ENCODE measurements around the gene ARHGEF17. TPM values are rescaled to one million over a fixed set of nuclear protein-coding genes. Genes with fewer than 3 reads are reported as not detected.

Gene ARHGEF17
- total RNA-seq, 4 donors from 2014 or later = 3.2 to 33.8 (median 17.4) TPM

DNA sequence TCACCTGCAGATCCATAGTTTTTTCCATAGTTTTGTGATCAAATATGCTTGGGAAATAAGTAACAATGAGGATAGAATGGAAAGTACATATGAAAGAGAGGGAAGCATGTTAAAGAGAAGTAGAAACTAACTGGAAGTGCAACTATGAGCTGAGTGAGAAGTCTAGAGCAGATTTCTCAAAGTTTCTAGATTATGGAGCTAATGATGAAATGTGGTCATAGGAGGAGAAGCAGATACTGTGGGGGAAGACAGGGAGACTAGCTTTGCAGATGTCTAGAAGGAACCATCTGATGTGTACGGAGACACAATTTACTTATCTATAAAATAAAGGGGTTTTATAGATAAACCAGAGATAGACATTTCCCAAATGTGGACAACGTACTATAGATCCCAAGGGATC is 105.2 kb downstream of the ARHGEF17 start:
- Histone ChIP-seq H3K9me3 (no peaks in the 10 kb centered on the region), H3K36me3 (peaks cover 0 to 12% (median 0%) of the 10 kb centered on the region in 3 donors), H3K27me3 (no peaks in the 10 kb centered on the region), H3K4me1 (no peaks in the 10 kb centered on the region), H3K4me3 (no peak overlapping the region), H3K27ac (no peak overlapping the region)
- TF ChIP-seq, protein P1, sequence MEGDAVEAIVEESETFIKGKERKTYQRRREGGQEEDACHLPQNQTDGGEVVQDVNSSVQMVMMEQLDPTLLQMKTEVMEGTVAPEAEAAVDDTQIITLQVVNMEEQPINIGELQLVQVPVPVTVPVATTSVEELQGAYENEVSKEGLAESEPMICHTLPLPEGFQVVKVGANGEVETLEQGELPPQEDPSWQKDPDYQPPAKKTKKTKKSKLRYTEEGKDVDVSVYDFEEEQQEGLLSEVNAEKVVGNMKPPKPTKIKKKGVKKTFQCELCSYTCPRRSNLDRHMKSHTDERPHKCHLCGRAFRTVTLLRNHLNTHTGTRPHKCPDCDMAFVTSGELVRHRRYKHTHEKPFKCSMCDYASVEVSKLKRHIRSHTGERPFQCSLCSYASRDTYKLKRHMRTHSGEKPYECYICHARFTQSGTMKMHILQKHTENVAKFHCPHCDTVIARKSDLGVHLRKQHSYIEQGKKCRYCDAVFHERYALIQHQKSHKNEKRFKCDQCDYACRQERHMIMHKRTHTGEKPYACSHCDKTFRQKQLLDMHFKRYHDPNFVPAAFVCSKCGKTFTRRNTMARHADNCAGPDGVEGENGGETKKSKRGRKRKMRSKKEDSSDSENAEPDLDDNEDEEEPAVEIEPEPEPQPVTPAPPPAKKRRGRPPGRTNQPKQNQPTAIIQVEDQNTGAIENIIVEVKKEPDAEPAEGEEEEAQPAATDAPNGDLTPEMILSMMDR (IDR thresholded peaks at IDR 0.05) = no peak
- TF ChIP-seq POLR2A (IDR thresholded peaks at IDR 0.05) = no peak
- DNase-seq = no peak

DNA sequence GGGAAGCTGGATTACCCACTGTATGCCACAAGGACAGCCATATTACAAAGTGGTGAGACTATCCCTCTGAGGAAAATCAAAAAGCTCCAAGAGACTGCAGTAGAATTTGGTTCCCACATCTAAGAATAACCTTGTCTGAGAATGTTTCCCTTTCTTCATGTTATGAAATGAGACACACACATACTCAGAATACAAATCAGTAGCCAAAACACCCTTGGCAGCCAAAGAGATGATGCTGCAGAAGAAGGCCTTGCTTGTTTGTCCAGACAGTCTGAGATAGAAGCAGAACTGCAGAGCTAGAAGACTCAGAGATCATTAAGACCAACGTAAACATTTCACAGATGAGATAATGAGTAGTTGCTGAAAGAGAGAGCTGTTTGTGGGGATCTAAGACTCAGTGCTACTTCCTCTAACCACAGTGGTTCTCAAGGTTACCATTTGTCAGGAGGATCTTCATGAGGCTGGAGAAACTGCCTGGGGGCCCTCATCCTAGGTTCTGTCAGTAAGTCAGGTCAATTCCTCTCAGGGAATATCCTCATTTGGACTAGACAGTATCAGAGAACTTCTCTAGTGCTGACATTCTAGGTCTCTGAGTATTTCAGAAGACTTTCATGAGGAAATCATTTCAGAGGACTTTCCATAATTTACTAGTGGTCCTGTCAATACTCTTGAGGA is 107.0 kb downstream of the ARHGEF17 start:
- Histone ChIP-seq H3K9me3 (no peaks in the 10 kb centered on the region), H3K4me1 (no peaks in the 10 kb centered on the region), H3K27ac (peak overlapping the region in 1 of 4 donors; percentile 27), H3K27me3 (no peaks in the 10 kb centered on the region), H3K4me3 (no peak overlapping the region), H3K36me3 (peaks cover 0 to 10% (median 0%) of the 10 kb centered on the region in 3 donors)
- no peak for DNase-seq
- TF ChIP-seq POLR2A (IDR thresholded peaks at IDR 0.05) = no peak
- TF ChIP-seq, protein P1 (IDR thresholded peaks at IDR 0.05) = no peak

DNA sequence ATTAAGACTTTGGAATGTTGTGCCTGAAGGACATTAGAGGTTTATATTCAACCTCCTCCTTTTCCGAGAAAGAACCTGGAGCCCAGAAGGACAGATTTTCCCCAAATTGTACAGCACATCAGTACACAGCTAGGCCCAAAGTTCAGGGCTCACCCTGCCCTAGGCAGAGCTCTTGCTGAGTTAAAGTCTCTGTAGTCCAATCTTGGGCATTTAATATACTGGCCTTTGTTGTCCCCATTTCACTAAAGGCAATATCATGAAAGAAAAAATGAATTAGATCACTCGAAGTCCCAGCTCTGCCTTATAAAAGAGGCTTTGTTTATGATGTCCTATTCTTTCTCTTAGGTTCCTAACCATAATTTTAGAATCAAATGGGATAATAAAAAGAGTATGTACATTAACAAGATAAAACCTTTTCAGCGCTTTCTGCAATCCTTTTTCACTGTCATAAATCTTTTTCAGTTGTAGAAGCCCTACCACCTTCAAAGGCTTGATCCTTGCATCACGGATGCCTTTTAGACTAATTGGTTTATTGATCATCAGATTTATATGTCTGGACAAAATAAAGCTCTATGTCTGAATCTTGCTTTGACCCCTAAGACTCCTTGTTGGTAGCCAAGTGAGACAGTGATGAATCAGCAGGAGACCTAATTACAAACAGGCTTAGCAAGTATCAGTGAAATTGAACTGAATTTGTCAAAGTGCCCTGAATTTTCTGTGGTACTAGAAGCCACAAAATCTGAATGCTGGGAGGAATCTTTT is 108.0 kb downstream of the ARHGEF17 start:
- DNase-seq = no peak
- H3K27me3 ChIP-seq = no peaks in the 10 kb centered on the region
- H3K4me1 ChIP-seq = no peaks in the 10 kb centered on the region
- no peaks in the 10 kb centered on the region for H3K9me3 ChIP-seq
- peaks cover 0 to 10% (median 0%) of the 10 kb centered on the region in 3 donors for H3K36me3 ChIP-seq
- no peak overlapping the region for H3K4me3 ChIP-seq
- TF ChIP-seq POLR2A (IDR thresholded peaks at IDR 0.05) = no peak
- TF ChIP-seq, protein P1 (IDR thresholded peaks at IDR 0.05) = no peak
- no peak overlapping the region for H3K27ac ChIP-seq

DNA sequence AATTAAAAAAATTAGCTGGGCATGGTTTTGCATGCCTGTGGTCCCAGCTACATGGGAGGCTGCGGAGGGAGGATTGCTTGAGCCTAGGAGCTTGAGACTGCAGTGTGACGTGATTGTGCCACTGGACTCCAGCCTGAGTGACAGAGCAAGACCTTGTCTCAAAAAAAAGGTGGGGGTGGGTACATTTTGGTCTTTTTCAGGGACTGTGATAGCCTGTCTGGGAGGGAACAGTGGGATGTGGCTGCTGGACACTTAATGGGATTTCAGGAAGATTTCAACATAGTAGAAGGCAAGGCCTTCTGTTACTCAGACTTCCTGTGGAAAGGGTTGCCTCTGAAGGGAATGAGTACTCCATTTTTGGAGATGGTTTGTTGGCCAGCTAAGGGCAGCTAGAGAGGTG is 108.7 kb downstream of the ARHGEF17 start:
- no peak overlapping the region for H3K27ac ChIP-seq

More for the DNA sequence above, 108.7 kb downstream of the ARHGEF17 start:
- Histone ChIP-seq H3K4me3 (no peak overlapping the region), H3K9me3 (no peaks in the 10 kb centered on the region), H3K4me1 (no peaks in the 10 kb centered on the region), H3K36me3 (peaks cover 0 to 10% (median 0%) of the 10 kb centered on the region in 3 donors), H3K27me3 (no peaks in the 10 kb centered on the region)
- DNase-seq = no peak
- TF ChIP-seq, protein P1 (IDR thresholded peaks at IDR 0.05) = no peak
- no peak for TF ChIP-seq POLR2A (IDR thresholded peaks at IDR 0.05)

Other genes with a start within 250 kb of the ARHGEF17 start
- gene FCHSD2, start 166.0 kb upstream of the ARHGEF17 start, total RNA-seq = 10 to 100 TPM in 3 of 4 donors, 1 to 10 TPM in 1; 6.7 to 95.7 (median 10.2) TPM
- 10 to 100 TPM in 3 of 4 donors, 1 to 10 TPM in 1; 6.6 to 42.7 (median 33.5) TPM for gene P2RY2, start 90.0 kb upstream of the ARHGEF17 start, total RNA-seq
- gene P2RY6, start 35.9 kb upstream of the ARHGEF17 start, total RNA-seq = 1 to 10 TPM in 3 of 4 donors, not detected in 1; 1.5 to 6.6 (median 2.3) TPM
- gene RELT, start 68.1 kb downstream of the ARHGEF17 start, total RNA-seq = 10 to 100 TPM in 1 of 4 donors, 1 to 10 TPM in 3; 1.2 to 19.0 (median 4.7) TPM

All from Peyer's patch (tissue), 4 donors.